Activated naive CD4-positive, alpha-beta T cell (primary cell): Measurements from ENCODE around the gene TADA3.
A peak's percentile ranks its signal among the peaks of the same experiment; 100 is the strongest.
"Not testable (repeated sequence)": the region's sequence is repeated elsewhere in the genome, so short reads cannot be mapped to it uniquely, and the experiment has no call there.

Experiments
- DNase-seq, 4 experiments: peaks; one replicate each; lab custom pipeline; 2025; lab: John Stamatoyannopoulos, UW

Gene TADA3

DNA sequence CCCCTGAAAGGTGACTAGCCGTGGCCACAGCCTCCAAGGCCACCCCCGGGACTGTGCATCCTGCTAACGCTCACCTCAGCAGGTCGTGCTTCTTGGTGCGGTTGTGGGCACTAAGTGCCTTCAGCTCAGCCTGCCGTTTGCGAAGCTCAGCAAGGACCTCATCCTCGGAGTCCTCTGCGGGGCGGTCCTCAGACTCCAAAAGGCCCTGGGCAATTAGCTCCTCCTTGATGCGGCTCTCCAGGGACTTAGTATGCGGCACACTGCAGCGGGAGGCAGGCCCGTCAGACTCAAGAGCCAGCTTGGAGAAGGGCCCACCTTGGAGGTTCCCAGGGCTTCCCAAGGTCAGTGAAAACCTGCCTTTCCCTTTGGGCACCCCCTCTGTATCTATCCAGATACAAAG is 8.3 kb downstream of the TADA3 start:
- DNase-seq, result no peak

DNA sequence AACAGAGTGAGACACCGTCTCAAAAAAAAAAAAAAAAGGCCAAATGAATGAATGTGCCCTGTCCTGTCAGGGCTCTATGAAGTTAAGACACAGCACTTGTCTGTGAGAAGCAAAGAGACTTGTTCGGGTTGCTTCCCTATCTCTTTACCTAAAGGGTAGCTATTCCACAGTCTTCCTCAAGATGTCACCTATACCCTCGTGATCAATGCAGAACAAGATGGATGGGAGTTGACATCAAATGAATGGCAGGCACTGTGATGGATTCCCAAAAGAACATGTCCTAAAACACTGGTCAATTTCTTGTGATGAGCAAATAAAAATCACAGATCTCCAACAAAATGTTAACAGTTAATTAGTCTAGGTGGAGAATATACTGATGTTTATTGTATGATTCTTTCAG is 9.5 kb downstream of the TADA3 start:
- no peak for DNase-seq

DNA sequence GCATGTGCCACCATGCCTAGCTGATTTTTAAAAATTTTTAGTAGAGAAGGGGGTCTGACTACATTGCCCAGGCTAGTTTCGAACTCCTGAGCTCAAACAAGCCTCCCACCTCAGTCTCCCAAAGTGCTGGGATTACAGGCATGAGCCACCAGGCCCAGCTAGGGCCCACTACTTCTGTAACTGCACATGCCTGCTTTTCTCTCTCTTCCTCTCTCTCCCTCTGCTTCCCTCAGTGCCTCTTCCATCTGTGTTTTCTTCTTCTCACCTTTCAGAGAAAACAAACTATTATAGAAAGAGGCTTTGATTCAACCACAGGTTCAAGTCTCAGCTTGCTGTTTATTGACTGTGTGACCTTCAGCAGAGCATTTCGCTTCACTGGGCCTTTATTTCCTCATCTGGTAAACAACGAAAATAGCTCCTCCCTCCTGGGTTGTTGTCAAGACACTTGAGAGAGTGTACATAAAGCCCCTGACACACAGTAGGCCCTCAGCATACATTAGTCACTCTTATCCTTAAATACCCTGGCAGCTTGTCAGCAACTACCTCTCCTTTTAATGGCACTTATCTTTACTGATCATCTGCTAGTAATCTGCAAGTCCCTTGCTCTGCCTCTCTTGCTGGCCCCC is 10.2 kb downstream of the TADA3 start:
- DNase-seq, result no peak

DNA sequence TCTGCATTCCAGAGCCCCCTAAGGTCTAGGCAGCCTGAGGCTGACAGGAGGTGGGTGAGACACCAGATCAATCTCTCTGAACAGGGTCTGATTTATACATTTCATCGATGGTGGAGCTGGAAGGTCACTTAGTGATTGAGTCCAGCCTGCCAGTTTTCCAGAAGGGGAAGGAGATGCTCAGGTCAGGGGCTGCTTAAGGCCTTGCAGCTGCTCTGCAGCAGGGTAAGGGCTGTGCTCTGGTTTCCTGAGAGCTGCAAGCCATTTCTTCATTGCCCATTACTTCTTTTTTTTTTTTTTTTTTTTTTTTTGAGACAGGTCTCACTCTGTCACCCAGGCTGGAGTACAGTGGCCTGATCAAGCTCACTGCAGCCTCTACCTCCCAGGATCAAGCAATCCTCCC is 10.7 kb downstream of the TADA3 start:
- DNase-seq, result no peak

DNA sequence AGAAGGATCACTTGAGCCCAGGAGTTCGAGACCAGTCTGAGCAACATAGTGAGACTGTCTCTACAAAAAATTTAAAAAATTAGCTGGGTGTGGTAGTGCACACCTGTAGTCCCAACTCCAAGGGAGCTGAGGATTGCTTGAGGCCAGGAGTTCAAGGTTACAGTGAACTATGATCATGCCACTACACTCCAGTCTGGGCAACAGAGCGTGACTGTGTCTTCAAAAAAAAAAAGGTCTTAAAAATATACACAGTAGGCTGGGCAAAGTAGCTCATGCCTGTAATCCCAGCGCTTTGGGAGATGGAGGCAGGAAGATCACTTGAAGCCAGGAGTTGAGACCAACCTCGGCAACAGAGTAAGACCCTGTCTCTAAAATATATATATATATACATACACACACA is 11.4 kb downstream of the TADA3 start:
- DNase-seq, result no peak

DNA sequence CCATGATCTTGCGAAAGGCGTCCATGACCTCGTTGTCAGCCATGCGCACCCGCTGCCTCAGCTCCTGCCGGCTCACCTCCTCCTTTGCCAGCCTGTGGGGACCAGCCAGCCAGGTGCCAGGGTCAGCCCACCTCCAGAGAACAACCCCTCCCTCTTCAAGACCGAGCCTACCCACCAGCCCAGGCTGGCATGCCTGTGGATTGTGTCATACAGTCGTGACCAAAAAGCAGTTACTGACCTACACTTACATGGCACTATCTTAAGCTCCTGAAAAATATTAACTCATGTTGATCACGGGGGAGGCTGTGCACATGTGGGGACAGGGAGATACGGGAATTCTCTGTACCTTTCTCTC is 11.8 kb downstream of the TADA3 start:
- DNase-seq, result no peak

DNA sequence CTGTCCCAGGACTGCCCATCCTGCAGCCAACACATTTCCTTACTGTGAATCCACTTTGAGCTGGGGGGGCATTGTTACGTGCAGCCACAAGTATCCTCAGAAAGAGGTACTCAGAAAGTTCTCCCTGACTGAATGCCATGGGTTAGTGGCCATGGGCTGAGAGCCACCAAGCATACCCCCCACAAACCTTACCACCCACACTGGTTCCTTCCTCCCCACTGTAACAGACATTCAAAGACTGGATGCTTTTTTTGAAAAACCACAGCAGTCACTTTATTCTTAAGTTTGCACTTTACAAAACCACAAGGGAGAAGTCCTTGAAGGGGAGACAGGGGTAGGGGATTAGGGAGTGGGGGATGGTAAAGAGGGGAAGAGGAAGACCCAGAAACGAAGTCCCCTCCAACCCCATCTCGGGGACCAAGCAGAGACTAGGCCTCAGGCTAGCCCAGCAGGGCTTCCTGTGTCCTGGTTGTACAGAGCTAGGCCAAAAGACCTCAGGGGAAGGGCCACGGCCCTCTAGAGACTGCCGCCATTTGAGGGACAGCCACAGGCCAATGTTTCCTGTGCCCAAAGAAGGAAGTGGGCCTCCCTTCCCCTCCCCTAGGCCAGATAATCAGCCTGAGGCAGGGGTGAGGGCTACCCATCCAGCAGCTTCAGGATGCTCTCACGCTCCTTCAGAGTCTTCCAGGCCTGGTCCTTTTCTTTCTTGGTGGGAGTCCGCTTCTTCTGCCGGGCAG is 12.4 kb downstream of the TADA3 start:
- DNase-seq, result no peak

DNA sequence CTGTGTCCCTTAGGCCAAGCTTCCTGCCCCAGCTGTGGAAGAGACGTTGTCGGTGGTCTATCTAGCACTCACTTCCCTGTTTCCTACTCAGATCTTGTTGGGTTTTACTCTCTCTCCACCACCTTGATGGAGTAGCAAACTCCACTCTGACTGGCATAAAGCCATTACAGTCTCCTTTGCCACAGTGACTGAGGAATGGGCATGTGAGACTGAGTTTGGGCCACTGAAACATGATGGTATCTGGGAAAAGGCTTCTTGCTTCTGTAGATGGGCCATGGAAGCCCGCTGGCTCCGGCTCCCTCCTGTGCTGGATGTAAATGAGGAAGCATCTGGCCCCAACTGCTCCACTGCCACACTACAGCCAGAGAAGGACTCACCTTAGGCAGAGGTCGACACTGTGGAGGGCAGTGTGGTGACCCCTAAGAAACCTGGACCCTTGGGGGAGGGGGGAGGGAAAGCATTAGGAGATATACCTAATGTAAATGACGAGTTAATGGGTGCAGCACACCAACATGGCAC is 13.1 kb downstream of the TADA3 start:
- no peak for DNase-seq

DNA sequence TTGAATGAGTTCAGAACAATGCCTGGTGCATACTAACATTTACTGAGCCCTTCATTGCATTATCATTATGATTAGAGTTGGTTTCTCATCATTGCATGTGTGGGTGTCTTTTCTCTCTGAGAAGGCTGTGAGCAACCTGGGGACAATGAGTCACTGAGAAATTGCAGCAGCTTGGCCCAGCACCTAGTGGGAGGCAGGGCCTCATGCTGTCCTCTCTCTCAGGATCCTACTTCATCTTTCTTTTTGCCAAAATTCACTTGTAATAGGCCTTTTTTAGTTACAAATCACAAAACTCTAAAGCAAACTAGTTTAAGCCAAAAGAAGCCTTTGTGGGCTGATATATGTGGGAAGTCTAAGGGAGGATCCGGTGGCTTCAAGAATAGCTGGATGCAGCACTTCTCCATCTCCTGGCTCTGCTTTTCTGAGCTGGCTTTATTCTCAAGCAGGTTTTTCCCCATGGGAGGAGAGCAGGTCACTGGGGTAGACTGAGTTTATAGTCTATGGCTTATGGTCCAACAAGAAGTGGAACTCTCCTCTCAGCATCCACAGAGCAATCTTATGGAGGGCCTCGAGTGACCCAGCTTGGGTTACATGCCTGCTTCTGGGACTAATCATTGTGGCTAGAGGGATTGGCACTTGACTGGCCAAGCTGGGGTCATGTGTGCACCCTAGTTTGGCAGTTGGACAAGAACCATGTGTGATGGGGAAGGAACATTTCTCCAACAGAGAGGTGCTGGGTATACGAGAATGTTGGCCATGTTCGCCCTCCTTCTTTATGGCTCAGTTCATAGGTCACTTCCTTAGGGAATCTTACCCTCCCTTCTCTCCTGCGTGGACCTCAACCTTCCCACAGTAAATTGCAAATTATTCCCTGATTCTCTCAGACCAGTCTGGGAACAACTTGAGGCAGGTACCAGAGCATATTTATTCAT is 13.9 kb downstream of the TADA3 start:
- no peak for DNase-seq

DNA sequence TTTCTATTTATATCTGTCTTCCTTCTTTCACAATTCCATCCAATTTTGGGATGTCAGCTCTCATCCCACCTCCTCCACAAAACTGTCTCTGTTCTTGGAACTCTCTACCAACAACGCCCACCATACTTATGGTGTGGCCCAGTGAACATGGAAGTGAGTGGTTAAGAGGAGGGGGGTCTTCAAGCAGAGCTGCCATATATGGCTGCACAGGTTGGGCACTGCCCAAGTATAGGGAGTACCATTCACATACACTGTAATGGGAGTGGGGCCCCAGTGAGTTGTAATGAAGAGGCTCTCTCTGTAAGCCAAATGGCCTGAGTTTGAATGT is 14.6 kb downstream of the TADA3 start:
- no peak for DNase-seq

DNA sequence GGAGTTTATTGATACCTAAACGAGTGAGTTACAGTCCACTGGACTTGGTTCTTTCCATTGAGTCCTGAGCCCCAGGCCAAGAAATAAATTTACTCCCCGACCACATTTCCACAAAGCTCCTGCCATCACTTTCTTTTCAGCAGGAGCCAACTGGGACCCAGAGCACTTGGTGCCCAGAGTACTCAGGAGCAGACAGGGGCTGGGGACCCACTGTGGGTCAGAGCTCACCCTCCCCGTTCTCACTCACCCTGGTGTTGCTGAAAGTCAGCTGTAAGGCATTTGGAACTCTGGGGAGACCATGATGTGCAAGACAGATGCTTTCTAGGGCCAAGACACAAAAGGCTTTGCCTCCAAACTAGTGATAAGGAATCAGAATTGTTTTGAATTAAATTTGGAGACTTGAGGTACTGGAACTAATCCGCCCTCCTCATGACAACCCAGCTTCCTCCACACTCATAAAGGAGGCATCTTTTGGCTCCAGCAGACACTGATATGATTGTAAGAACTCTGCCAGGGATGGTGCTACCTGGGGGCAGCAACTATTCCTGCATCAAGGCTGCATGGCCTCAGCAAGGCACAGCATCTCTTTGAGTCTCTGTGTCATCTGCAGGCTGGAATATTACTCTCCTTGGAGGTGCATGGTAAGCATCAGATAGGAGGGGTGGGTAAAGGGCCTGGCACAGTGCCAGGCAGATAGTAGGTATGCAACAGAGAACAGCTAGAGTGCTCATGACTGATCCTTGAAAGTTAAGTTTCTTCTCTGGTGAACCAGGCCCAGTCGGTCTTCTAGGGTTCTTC is 15.2 kb downstream of the TADA3 start:
- no peak for DNase-seq

DNA sequence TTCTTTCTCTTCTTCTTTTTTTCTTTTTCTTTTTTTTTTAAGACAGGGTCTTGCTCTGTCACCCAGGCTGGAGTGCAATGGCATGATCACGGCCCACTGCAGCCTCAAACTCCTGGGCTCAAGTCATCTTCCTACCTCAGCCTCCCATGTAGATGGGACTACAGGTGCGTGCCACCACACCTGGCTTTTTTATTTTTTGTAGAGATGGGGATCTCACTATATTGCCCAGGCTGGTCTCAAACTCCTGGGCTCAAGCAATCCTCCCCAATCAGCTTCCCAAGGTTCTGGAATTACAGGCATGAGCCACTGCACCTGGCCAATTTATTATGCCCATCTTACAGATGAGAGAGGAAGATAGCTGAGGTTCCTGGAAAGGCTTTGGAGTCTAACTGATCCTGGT is 21.3 kb downstream of the TADA3 start:
- not testable (repeated sequence) for DNase-seq

DNA sequence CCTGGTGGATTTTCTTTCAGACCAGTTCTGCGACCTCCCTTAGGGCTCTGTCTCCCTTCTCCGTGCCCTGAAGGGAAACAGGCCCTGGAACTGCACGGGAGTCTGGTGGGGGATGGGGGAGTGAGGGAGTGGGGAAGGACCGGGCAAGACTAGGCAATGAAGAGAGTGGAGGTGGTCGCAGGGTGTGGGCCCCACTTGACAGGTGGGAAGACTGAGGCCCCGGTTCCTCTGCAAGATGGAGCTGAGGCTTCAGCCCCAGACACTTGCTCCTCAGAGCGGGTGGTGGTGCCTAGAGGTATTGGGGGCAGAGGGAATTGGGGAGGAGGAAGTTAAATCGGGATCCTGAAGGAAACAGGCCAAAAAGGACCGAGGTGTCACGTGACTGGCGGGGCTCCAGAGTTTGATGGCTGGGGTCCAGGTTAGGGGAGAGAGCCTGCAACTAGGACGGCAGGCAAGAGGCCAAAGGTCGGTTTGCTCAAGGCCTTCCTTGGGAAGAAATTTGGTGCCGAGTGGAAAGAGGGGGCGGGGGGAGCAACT is 21.9 kb downstream of the TADA3 start:
- no peak for DNase-seq

DNA sequence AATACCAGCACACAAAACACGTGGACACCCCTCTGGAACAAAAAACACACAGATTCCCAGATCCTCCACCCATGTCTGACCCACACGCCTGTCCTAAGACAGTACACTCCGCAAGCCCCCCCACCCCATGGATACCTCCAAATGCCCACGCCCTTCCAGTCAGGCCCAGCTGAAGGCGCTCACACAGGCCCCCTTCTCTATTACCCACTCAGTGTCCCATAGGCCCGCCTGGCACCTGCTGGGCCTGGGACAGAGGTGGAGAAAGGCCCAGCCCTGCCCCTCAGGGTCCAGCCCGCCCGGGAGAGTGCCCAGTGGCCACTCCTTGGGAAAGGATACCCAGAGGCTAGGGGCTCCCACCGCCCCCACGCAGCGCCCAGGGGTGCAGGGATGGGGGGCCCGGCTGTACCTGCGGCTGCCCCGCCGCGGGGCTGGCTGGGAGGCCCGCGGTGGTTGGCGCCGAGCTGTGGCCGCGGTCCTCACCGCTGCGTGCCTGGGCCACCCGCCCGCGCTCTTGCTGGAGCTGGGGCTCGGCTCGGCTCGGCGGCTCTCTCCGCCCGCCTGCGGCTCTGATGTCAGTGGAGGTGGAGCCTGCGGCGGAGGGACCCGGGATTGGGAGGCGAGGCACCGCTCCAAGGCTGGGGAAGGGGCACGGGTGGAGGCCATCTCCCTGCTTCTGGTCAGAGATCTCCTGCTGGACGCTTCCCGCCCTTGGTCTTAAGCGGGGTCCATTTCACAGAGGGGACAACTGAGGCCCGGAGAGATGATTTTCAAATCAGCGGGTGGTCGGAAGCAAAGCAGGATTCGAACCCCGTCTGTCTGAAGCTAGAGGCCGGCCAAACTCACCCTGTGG is 22.6 kb downstream of the TADA3 start, which contains the start of gene CAMK1:
CAMK1 (minus strand) TSS at position 522 of the 850 bp plus-strand sequence. CDS start 2,198 bp downstream, outside the sequence.
- DNase-seq, result peak; percentile 8 to 44 (median 19)

DNA sequence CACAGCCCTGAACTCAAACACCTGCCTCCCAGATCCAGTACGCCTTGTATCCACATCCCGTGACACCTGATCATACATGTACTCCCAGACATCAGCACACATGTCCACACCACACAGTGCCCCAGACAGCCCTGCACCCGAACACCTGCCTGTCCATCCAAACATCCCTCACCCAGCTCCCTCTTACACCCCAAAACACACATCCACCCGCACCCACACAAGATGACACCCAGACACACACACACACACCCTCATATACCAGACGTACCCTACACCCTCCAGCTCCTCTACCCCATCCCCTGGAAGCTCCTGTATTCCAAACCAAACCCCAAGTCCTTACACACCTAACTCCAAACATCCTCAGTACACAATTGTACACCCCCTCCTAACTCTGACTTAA is 23.3 kb downstream of the TADA3 start:
- no peak for DNase-seq

DNA sequence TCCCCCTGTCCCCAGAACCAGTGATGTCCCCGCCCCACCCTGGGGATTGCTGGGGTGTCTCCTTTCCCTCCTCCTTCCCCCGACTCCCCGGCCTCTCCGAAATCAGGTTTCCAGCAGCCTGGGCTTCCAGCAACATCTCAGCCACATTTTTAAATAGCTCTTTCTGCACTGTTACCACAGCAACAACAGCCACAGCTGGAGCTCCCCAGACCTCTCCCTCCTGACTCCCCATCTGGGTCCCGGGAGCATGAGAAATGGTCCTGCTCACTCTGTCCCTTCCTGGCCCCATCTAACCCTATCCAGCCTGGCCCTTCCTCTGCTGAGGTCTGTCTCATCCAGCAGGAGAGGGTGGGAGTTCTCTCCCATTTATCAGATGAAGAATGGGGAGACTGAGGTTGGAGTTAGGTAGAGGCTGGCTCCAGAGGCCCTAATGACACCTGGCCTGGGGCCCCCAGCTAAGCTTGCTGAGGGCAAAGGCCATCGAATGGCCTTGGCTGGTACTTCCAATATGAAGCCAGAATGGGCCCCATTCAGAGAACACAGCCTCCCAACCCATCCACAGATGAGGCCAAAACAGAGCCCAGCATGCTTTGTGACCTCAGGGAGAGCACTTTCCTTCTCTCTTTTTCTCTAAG is 24.0 kb downstream of the TADA3 start:
- no peak for DNase-seq

DNA sequence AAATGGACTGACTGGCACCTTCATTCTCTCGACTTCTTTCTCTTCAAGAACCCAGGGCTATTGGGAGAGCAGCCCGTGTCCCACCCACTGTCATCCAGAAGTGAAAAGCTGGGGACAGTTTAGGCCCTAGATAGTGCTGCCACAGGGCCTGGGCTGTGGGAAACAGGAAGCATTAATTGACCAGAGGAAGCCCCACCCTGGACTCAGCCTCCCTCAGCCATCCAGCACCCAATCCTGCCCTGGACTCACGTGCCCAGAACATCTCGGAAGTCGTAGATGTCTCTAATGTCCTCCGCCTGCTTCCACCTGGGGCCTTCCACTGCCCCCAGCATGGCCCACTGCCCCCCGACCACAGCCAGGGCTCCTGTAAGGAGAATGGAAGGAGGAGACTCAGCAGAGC is 24.9 kb downstream of the TADA3 start:
- no peak for DNase-seq

DNA sequence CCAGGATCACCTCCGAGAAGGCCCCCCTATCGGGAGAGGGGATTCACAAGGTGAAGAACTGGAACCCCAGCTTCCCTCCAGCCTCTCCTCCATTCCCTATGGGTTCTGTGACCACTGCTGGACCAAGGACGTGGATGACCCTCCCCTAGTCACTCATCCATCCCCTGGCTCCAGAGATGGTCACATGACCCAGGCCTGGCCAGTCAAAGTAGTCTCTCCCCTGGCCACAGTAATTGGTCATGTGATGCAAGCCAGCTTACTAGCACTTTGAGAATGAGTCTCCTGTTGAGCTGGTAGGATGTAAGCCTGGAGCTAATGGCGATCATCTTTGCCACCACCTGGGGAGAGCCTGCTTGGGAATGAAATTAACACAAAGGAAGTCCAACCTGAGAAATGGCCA is 26.4 kb downstream of the TADA3 start:
- DNase-seq, result no peak

DNA sequence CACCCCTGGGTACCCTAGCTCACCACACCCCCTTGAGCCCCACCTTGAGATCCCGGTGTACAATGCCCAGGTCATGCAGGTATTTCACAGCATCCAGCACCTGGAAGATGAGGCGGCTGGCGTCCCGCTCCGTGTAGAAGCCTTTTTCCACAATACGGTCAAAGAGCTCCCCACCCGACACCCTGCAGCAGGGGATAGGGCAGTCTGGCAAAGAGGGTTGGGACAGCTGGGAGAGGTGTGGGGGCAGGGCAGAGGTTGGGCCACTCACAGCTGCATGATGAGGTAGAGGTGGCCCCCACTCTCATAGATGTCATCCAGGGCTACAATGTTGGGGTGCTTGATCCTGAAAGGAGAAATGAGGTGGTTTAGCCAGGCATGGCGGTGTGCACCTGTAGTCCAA is 29.4 kb downstream of the TADA3 start:
- no peak for DNase-seq

DNA sequence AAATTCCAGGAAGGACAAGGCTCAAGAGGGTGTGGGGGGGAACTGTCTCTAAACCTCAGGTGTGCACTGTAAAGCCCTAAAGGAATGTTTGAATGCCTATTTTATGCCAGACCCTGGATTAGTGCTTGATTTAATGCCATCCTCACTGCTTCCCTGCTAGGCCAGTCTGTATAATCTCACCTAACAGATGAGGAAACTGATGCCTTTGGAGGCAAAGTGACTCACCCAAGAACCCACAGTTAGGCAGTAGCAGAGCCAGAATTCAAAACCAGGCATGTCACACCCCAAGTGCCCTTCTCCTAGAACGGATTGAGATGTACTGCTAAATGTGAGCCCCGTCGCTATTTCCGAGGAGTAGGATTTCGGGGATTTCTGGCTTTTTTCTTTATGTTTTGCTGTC is 30.4 kb downstream of the TADA3 start:
- no peak for DNase-seq
